ENCODE results near the gene CDH20.

The CDH20 gene
- 0.12 to 0.35 reads per million in 2 experiments for total RNA-seq

DNA sequence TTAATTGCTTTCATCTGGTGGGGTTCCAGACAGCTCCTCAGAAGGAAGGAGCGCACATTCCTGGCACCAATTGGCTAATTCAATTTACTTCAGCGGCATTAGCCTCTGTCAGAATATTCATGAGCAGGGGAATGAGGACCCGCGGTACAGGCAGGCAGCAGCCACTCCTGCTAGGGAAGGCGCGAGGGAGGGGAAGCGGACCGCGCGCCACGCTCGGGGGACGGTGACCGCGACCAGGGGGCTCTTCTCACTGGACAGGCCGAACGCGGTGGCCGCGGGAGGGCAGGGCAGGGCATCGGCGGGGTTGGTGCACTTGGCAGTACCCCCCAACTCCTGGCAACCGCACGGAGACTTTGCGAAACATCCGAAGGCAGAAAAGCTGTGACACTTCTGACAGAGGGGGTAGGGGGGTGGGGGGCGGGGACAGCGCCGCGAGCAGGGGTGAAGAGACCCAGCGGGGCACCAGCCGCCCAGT, at the start of gene CDH20:
CDH20 (plus strand) TSS at position 160 of the 475 bp plus-strand sequence.
- DNase-seq (ENCODE audit: low read depth), result no peak

DNA sequence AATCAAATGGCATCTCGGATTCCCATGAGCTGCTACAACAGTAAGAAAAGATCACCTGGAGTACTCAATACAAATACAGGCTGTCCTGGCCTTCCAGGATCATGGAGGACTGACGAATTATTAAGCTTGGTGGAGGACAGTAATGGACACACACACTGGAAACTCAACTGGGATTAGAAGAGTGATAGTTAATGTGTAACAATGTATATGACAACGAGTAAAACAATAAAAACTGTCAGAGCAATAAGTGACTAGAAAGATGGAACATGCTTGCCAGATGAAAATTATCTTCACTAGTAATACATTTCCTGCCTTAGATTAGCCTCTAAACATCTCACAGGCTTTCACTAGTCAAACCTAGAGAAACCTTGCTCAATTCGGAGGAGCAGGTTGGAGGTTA, 49.2 kb upstream of the CDH20 start:
- no peak for DNase-seq (ENCODE audit: low read depth)

- no peak for DNase-seq (ENCODE audit: low read depth)
Observed at GRCh38 chr18:61285777-61286176, 47.5 kb upstream of the CDH20 start.

- no peak for DNase-seq (ENCODE audit: low read depth)
Observed at GRCh38 chr18:61286867-61287266, 46.4 kb upstream of the CDH20 start.

- DNase-seq (ENCODE audit: low read depth), result no peak
Observed at GRCh38 chr18:61290616-61291015, 42.6 kb upstream of the CDH20 start.

- no peak for DNase-seq (ENCODE audit: low read depth)
Observed at GRCh38 chr18:61292280-61293035, 40.8 kb upstream of the CDH20 start.

GRCh38 chr18:61295153-61295552, 38.1 kb upstream of the CDH20 start:
- no peak for DNase-seq (ENCODE audit: low read depth)

GRCh38 chr18:61308004-61308403, 25.2 kb upstream of the CDH20 start:
- DNase-seq (ENCODE audit: low read depth), result no peak

DNA sequence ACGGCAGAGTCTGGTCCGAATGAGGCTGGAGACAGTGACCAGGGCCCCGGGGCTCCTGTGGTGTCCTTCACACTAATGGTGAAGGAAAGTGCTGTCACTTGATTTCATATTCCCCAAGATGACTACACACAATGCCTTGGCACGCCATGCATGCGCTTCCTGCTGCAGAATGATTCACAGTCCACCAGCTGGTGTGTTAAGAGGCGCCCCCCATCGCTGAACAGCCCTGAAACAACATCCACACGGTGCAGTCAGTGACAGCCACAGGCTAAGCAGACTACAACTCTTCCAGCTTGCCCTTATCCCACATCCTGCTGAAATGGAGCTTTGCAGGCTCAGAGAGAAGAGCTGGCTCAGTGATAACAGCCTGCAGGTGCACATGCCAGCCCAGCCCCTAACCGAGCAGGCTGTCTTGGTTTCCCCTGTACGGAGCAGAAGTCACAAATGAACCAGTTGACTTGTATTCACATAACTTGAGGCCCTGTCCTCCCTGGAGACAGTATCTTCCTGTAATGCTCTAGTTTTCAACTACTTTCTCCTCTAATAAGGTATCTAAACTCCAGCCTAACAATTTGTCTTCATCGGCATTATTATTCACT, 24.3 kb upstream of the CDH20 start:
- DNase-seq (ENCODE audit: low read depth), result no peak

- no peak for DNase-seq (ENCODE audit: low read depth)
Observed at GRCh38 chr18:61322265-61322873, 10.9 kb upstream of the CDH20 start.

DNA sequence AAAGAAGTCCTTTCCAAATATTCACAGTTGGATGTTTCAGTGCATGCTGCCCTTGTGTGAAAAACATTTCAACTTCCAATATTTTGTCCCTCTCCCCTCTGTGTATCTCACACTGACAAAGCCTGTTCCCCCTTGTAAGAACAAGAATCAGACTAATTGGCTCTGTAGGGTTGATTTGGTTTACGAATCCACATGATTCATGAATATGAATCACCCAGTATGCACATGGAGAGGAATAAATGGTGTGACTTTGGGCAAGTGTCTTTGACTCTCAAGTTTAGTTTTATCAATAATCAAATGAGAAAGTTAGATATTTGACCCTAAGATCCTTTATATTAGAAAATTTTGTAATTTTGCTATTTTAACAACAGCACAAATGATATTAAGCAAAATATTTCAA, 9.3 kb upstream of the CDH20 start:
- no peak for DNase-seq (ENCODE audit: low read depth)

- DNase-seq (ENCODE audit: low read depth), result no peak
Observed at GRCh38 chr18:61326407-61326806, 6.8 kb upstream of the CDH20 start.

GRCh38 chr18:61329398-61329797, 3.8 kb upstream of the CDH20 start:
- no peak for DNase-seq (ENCODE audit: low read depth)

DNA sequence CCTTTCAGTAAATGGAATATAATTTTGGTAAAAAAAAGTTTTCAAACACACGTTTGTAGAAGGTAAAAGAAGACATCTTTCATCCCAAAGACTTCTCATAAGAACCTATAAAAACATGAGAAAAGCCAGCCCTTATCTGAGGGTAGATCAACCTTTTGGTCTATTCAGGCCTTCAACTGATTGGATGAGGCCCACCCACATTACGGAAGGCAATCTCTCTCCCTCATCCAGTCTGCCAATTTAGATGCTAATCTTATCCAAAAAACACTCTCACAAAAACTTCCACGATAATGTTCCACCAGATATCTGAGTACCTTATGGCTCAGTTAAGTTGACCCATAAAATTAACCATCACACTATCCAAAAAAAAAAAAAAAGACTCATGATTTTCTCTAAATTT, 2.2 kb upstream of the CDH20 start:
- DNase-seq (ENCODE audit: low read depth), result no peak

GRCh38 chr18:61333746-61334490, 688 bp downstream of the CDH20 start:
- no peak for DNase-seq (ENCODE audit: low read depth)

DNA sequence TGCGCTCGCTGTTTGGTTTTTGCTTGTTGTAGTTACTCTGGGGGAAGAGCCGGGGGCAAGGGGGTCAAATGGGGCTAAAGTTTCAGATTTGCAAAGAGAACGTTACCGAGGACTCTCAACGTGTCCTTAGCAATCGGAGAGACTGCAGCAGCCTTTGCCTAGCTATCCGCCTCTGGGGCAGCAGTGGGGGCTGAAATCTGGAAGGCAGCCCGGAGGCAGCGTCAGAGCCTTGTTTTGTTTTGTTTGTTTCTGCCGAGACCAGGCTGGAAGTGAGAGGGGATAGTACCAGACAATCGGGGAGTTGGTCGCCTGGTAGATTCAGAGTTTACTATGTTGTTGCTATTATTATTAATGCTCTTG, 1.2 kb downstream of the CDH20 start:
- DNase-seq (ENCODE audit: low read depth), result no peak

DNA sequence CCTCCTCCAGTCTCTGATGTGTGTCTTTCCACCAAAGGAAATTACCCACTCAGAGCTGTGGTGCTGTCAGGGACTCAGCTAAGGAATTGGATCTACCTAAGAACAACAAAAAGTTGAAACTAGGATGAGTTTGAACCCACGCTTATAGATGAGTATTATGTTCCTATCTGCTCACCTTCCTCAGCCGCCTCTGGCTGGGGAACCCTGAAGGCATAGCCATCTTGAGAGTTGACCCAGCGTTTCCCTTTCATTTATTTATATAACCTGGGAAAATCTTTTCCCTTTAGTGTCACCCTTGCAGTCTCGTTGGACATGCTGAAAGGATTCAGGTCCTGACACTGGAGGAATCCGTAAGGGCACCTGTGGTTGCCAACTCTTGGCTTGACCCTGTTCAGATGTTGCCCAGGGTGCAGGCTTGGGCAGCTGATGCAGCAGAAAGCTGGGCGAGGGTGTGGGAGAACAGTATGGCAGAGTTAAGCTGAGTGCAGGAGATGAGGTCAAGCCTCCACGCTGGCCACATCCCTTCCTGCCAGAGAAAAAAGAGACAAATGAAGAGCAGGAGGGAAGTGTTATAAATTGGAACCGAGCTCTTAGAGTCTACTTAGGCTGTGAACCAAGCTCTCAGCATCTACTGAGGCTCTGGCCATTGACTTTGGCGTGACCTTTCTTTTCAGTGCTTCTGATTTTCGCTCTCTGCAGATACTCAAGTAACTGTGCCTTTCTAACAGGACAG, 1.9 kb downstream of the CDH20 start:
- DNase-seq (ENCODE audit: low read depth), result no peak

DNA sequence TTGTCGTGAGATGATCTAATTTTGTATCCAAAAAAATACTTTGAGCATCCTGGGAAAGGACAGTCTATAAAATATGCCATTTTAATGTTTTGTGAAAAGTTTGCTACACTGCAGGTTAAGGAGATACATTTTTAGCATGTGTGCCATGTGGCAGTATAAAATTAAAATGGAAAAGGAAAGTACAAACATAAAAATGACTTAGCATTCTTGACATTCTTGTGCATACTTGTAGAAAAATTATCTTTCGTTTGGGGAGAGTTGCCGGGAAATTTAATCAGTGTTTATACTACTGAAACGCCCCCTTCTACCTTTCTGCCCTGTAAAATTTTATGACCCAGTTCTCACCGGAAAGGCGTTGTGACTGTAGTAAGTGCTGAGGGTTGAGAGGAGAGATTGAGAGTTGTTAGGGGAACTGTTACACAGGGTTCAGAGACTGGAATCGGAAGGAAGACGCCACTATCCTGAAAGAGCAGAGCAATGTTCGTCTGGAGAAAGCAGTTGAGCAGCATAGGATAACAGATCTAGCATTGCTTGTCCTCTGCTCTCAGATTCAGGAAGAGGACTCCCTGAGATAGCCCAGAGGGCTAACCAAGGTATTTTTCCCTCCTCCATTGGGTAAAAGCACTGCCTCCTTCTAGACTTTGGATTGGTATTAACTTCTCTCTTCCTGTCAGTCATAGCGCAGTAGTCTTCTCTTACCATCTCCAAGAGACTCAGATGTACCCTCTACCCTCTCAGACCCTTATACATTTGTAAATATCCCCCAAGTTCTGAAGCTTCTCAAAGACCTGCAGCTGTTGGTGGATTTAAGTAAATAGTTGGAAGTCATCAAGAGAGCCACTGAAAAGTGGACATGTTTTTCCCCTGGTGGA, 2.7 kb downstream of the CDH20 start:
- DNase-seq (ENCODE audit: low read depth), result no peak

- DNase-seq (ENCODE audit: low read depth), result no peak
Observed at GRCh38 chr18:61336766-61337165, 3.5 kb downstream of the CDH20 start.

- no peak for DNase-seq (ENCODE audit: low read depth)
Observed at GRCh38 chr18:61337527-61337926, 4.3 kb downstream of the CDH20 start.

DNA sequence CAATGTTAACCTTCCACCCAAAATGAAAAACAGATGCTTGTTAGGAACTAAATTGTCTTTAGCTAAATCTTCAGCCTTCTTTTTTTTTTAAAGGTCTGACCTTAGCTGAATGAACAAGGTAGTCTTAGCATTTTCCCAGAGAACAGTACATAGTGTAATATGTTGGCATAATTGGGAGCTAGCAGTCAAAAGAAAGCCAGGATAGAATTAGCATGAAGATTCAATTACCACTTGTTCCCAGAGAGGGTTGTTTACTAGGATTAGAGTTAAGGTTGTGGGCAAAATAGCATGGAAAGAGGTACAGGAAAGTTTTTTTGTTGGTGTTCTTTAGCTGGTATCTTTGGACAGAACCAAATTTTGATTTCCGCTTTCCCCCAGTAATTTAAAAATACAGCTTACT, 6.9 kb downstream of the CDH20 start:
- DNase-seq (ENCODE audit: low read depth), result no peak

Measured in T follicular helper cell (primary cell).